ENCODE results near the gene HPCAL1. TPM values are rescaled to one million over a fixed set of nuclear protein-coding genes. Genes with fewer than 3 reads are reported as not detected.
"Not testable (repeated sequence)": the region's sequence is repeated elsewhere in the genome, so short reads cannot be mapped to it uniquely, and the experiment has no call there.

HPCAL1 gene
- total RNA-seq, 1 donor from 2014 or later: 12.3 TPM

- no peak for TF ChIP-seq CTCF (IDR thresholded peaks at IDR 0.05; ENCODE audit: insufficient read depth, low read depth, low read length)
- TF ChIP-seq EZH2 (IDR thresholded peaks at IDR 0.05; ENCODE audit: insufficient read depth, low read length): no peak
- no peaks in the 10 kb centered on the region for H4K20me1 ChIP-seq (ENCODE audit: insufficient read depth, low read length)
- H2AFZ ChIP-seq (ENCODE audit: low read depth, low read length): no peak overlapping the region
- no peak overlapping the region for H3K27ac ChIP-seq (ENCODE audit: low read depth, low read length)
- FAIRE-seq: no peak
- no peaks in the 10 kb centered on the region for H3K36me3 Mint-ChIP-seq (ENCODE audit: low read depth, unreplicated experiment)
- no peak for DNase-seq (ENCODE audit: low read depth)
- peaks cover 7% of the 10 kb centered on the region for H3K27me3 Mint-ChIP-seq (ENCODE audit: low read depth, unreplicated experiment)
- no peaks in the 10 kb centered on the region for H3K79me2 ChIP-seq (ENCODE audit: insufficient read depth, low read length)
- no peaks in the 10 kb centered on the region for H3K36me3 ChIP-seq (ENCODE audit: insufficient read depth, low read length)
- H3K27ac Mint-ChIP-seq (ENCODE audit: unreplicated experiment): no peak overlapping the region
- no peaks in the 10 kb centered on the region for H3K9me3 ChIP-seq (ENCODE audit: insufficient read depth, low read depth, low read length)
- no peak overlapping the region for H3K4me2 ChIP-seq (ENCODE audit: low read length)
- H3K4me1 Mint-ChIP-seq (ENCODE audit: low read depth, unreplicated experiment): peaks cover 2% of the 10 kb centered on the region
- no peak overlapping the region for H3K4me3 Mint-ChIP-seq (ENCODE audit: unreplicated experiment)
- H3K27me3 ChIP-seq (ENCODE audit: insufficient read depth, low read length): no peaks in the 10 kb centered on the region
- H3K9ac ChIP-seq (ENCODE audit: low read length): no peak overlapping the region
- H3K9me3 Mint-ChIP-seq (ENCODE audit: unreplicated experiment): peaks cover 5% of the 10 kb centered on the region
- peaks cover 10% of the 10 kb centered on the region for H3K4me1 ChIP-seq (ENCODE audit: insufficient read depth, low read length)
- H3K4me3 ChIP-seq (ENCODE audit: insufficient read depth, low read depth, low read length): no peak overlapping the region
Measured at GRCh38 chr2:10292033-10292432, 10.7 kb upstream of the HPCAL1 start.

- Mint-ChIP-seq H3K4me1 (ENCODE audit: low read depth, unreplicated experiment) (peaks cover 8% of the 10 kb centered on the region), H3K36me3 (ENCODE audit: low read depth, unreplicated experiment) (no peaks in the 10 kb centered on the region), H3K27me3 (ENCODE audit: low read depth, unreplicated experiment) (peaks cover 5% of the 10 kb centered on the region), H3K27ac (ENCODE audit: unreplicated experiment) (no peak overlapping the region), H3K9me3 (ENCODE audit: unreplicated experiment) (peaks cover 5% of the 10 kb centered on the region), H3K4me3 (ENCODE audit: unreplicated experiment) (no peak overlapping the region)
- no peak for DNase-seq (ENCODE audit: low read depth)
- Histone ChIP-seq H4K20me1 (ENCODE audit: insufficient read depth, low read length) (no peaks in the 10 kb centered on the region), H3K36me3 (ENCODE audit: insufficient read depth, low read length) (no peaks in the 10 kb centered on the region), H3K4me3 (ENCODE audit: insufficient read depth, low read depth, low read length) (no peak overlapping the region), H3K4me2 (ENCODE audit: low read length) (no peak overlapping the region), H3K27me3 (ENCODE audit: insufficient read depth, low read length) (no peaks in the 10 kb centered on the region), H3K9ac (ENCODE audit: low read length) (no peak overlapping the region), H3K9me3 (ENCODE audit: insufficient read depth, low read depth, low read length) (no peaks in the 10 kb centered on the region), H3K27ac (ENCODE audit: low read depth, low read length) (no peak overlapping the region), H2AFZ (ENCODE audit: low read depth, low read length) (no peak overlapping the region), H3K79me2 (ENCODE audit: insufficient read depth, low read length) (no peaks in the 10 kb centered on the region), H3K4me1 (ENCODE audit: insufficient read depth, low read length) (peaks cover 23% of the 10 kb centered on the region)
- no peak for FAIRE-seq
- TF ChIP-seq CTCF (IDR thresholded peaks at IDR 0.05; ENCODE audit: insufficient read depth, low read depth, low read length) (no peak), EZH2 (IDR thresholded peaks at IDR 0.05; ENCODE audit: insufficient read depth, low read length) (no peak)
Measured at GRCh38 chr2:10293603-10294002, 9.1 kb upstream of the HPCAL1 start.

GRCh38 chr2:10294077-10294476 lies 8.6 kb upstream of the HPCAL1 start:
- H2AFZ ChIP-seq (ENCODE audit: low read depth, low read length): no peak overlapping the region
- H4K20me1 ChIP-seq (ENCODE audit: insufficient read depth, low read length): no peaks in the 10 kb centered on the region
- H3K9ac ChIP-seq (ENCODE audit: low read length): no peak overlapping the region
- H3K27ac ChIP-seq (ENCODE audit: low read depth, low read length): no peak overlapping the region
- no peaks in the 10 kb centered on the region for H3K36me3 ChIP-seq (ENCODE audit: insufficient read depth, low read length)
- no peaks in the 10 kb centered on the region for H3K9me3 ChIP-seq (ENCODE audit: insufficient read depth, low read depth, low read length)
- Mint-ChIP-seq H3K27me3 (ENCODE audit: low read depth, unreplicated experiment) (peaks cover under 1% of the 10 kb centered on the region), H3K9me3 (ENCODE audit: unreplicated experiment) (peaks cover 5% of the 10 kb centered on the region), H3K4me3 (ENCODE audit: unreplicated experiment) (no peak overlapping the region), H3K27ac (ENCODE audit: unreplicated experiment) (no peak overlapping the region), H3K4me1 (ENCODE audit: low read depth, unreplicated experiment) (peaks cover 8% of the 10 kb centered on the region), H3K36me3 (ENCODE audit: low read depth, unreplicated experiment) (no peaks in the 10 kb centered on the region)
- H3K4me3 ChIP-seq (ENCODE audit: insufficient read depth, low read depth, low read length): no peak overlapping the region
- H3K4me2 ChIP-seq (ENCODE audit: low read length): no peak overlapping the region
- H3K4me1 ChIP-seq (ENCODE audit: insufficient read depth, low read length): peaks cover 23% of the 10 kb centered on the region
- FAIRE-seq (no peak), DNase-seq (ENCODE audit: low read depth) (no peak)
- no peaks in the 10 kb centered on the region for H3K27me3 ChIP-seq (ENCODE audit: insufficient read depth, low read length)
- TF ChIP-seq EZH2 (IDR thresholded peaks at IDR 0.05; ENCODE audit: insufficient read depth, low read length) (no peak), CTCF (IDR thresholded peaks at IDR 0.05; ENCODE audit: insufficient read depth, low read depth, low read length) (no peak)
- H3K79me2 ChIP-seq (ENCODE audit: insufficient read depth, low read length): no peaks in the 10 kb centered on the region

DNA sequence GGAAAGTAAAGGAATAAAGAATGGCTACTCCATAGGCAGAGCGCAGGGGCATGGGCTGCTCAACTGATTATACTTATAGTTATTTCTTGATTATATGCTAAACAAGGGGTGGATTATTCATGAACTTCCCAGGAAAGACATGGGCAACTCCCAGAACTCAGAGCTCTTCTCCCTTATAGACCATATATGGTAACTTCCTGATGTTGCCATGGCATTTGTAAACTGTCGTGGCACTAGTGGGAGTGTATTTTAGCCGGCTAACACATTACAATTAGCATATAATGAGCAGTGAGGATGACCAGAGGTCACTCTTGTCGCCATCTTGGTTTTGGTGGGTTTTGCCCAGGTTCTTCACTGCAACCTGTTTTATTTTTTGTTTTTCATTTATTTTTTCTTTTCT lies 7.1 kb upstream of the HPCAL1 start:
- not testable (repeated sequence) for H3K9me3 ChIP-seq (ENCODE audit: insufficient read depth, low read depth, low read length); H3K9me3 Mint-ChIP-seq (ENCODE audit: unreplicated experiment); H3K4me3 ChIP-seq (ENCODE audit: insufficient read depth, low read depth, low read length); H3K4me2 ChIP-seq (ENCODE audit: low read length); H4K20me1 ChIP-seq (ENCODE audit: insufficient read depth, low read length); H3K27ac Mint-ChIP-seq (ENCODE audit: unreplicated experiment); H3K9ac ChIP-seq (ENCODE audit: low read length); H3K4me1 Mint-ChIP-seq (ENCODE audit: low read depth, unreplicated experiment); H3K36me3 Mint-ChIP-seq (ENCODE audit: low read depth, unreplicated experiment); H3K79me2 ChIP-seq (ENCODE audit: insufficient read depth, low read length); H3K4me3 Mint-ChIP-seq (ENCODE audit: unreplicated experiment); DNase-seq (ENCODE audit: low read depth); H3K36me3 ChIP-seq (ENCODE audit: insufficient read depth, low read length); H3K27me3 Mint-ChIP-seq (ENCODE audit: low read depth, unreplicated experiment); H3K27me3 ChIP-seq (ENCODE audit: insufficient read depth, low read length); FAIRE-seq; H3K27ac ChIP-seq (ENCODE audit: low read depth, low read length); H2AFZ ChIP-seq (ENCODE audit: low read depth, low read length)
- H3K4me1 ChIP-seq (ENCODE audit: insufficient read depth, low read length): peaks cover 13% of the 10 kb centered on the region
